Measurements from ENCODE around the gene ARHGAP45.

ARHGAP45 gene

DNA sequence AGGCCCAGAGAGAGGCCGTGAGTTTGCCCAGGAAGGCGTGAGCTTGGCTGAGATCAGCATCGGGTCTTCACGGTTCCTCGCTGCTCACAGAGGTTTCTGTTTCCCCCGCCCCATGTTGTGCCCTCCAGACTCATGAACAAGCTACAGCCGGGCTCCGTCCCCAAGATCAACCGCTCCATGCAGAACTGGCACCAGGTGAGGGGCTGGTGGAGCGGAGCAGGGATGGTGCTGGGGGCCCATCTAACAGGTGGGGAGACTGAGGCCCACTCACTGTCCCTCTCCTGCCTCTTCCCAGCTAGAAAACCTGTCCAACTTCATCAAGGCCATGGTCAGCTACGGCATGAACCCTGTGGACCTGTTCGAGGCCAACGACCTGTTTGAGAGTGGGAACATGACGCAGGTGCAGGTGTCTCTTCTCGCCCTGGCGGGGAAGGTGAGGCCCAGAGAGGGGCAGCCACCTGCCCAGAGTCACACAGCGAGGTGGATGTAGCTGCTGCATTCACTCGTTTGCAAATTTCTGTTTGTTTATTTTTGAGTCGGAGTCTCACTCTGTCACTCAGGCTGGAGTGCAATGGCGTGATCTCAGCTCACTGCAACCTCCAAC is 34.6 kb upstream of the ARHGAP45 start:
- H3K36me3 Mint-ChIP-seq: peaks cover 60% of the 10 kb centered on the region
- no peaks in the 10 kb centered on the region for H3K9me3 Mint-ChIP-seq
- no peak overlapping the region for H3K4me3 Mint-ChIP-seq
- no peaks in the 10 kb centered on the region for H3K27me3 Mint-ChIP-seq
- H3K27ac Mint-ChIP-seq: no peak overlapping the region
- H3K4me1 Mint-ChIP-seq: peaks cover 48% of the 10 kb centered on the region
- no peak for ATAC-seq

DNA sequence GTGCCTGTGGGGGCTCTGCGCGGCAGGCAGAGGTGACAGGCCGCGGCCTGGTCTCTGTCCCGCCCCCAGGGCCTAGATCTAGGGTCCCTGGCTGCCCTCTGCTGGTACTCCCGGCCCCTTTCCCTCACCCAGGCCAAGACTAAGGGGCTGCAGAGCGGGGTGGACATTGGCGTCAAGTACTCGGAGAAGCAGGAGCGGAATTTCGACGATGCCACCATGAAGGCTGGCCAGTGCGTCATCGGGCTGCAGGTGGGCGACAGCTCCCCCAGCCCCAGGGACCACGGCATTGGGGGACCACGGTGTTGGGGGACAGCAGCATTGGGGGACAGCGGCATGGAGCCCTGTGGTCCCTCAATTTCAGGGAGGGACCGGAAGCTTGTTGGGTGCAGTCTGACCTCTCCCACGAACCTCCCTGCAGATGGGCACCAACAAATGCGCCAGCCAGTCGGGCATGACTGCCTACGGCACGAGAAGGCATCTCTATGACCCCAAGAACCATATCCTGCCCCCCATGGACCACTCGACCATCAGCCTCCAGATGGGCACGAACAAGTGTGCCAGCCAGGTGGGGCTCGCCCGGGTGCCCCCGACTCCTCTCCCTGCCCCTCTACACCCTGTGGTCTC is 30.9 kb upstream of the ARHGAP45 start:
- no peaks in the 10 kb centered on the region for H3K9me3 Mint-ChIP-seq
- no peak for ATAC-seq
- H3K4me1 Mint-ChIP-seq: peaks cover 67% of the 10 kb centered on the region
- no peaks in the 10 kb centered on the region for H3K27me3 Mint-ChIP-seq
- no peak overlapping the region for H3K4me3 Mint-ChIP-seq
- H3K36me3 Mint-ChIP-seq: peaks cover 57% of the 10 kb centered on the region
- peak overlapping the region; percentile 96 for H3K27ac Mint-ChIP-seq

DNA sequence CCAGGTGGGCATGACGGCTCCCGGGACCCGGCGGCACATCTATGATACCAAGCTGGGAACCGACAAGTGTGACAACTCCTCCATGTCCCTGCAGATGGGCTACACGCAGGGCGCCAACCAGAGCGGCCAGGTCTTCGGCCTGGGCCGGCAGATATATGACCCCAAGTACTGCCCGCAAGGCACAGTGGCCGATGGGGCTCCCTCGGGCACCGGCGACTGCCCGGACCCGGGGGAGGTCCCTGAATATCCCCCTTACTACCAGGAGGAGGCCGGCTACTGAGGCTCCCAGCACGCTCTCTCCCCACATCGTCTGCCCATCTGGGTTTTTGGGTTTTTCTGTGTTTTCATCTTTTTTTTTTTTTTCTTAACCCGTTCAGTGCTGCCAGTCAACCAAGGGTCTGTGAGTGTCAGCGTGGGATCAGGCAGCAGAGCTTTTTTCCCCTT is 29.3 kb upstream of the ARHGAP45 start:
- Mint-ChIP-seq H3K27me3 (no peaks in the 10 kb centered on the region), H3K9me3 (no peaks in the 10 kb centered on the region), H3K4me3 (peak overlapping the region; percentile 66), H3K27ac (peak overlapping the region; percentile 96), H3K36me3 (peaks cover 51% of the 10 kb centered on the region), H3K4me1 (peaks cover 69% of the 10 kb centered on the region)
- peak; percentile 28 for ATAC-seq

DNA sequence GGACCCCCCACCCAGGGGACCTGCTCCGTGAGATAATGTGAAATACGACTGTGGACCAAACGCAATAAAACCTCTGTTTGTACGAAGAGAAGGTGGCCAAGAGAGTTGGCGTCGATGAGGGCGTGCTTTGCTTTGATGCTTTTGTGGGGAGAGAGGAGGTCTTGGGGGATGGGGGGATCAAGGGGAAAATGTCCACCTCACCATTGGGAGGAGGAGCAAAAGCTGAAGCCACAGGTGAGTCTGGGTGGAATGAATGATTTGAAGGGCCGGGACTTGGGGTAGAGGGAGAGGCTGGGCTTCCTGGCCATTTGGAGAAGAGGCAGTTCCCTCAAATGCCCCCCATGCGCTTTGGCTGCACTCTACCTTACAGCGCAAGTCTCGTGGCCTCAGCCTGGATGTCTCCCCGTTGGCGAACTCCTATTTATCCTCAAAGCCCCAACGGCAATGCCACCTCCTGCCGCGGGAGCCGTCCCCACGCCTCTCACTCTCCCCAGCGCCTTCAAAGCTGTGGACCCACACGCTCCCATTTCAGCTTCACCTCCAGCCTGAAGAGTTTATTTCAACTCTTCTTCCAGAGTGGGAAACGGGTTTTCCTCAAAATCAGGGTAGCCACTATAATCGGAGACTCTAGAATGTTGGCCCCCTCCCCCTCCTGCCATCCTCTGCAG is 27.9 kb upstream of the ARHGAP45 start:
- H3K27me3 Mint-ChIP-seq: no peaks in the 10 kb centered on the region
- ATAC-seq: no peak
- H3K27ac Mint-ChIP-seq: peak overlapping the region; percentile 96
- peaks cover 51% of the 10 kb centered on the region for H3K36me3 Mint-ChIP-seq
- H3K9me3 Mint-ChIP-seq: no peaks in the 10 kb centered on the region
- H3K4me3 Mint-ChIP-seq: peak overlapping the region; percentile 91
- peaks cover 66% of the 10 kb centered on the region for H3K4me1 Mint-ChIP-seq

DNA sequence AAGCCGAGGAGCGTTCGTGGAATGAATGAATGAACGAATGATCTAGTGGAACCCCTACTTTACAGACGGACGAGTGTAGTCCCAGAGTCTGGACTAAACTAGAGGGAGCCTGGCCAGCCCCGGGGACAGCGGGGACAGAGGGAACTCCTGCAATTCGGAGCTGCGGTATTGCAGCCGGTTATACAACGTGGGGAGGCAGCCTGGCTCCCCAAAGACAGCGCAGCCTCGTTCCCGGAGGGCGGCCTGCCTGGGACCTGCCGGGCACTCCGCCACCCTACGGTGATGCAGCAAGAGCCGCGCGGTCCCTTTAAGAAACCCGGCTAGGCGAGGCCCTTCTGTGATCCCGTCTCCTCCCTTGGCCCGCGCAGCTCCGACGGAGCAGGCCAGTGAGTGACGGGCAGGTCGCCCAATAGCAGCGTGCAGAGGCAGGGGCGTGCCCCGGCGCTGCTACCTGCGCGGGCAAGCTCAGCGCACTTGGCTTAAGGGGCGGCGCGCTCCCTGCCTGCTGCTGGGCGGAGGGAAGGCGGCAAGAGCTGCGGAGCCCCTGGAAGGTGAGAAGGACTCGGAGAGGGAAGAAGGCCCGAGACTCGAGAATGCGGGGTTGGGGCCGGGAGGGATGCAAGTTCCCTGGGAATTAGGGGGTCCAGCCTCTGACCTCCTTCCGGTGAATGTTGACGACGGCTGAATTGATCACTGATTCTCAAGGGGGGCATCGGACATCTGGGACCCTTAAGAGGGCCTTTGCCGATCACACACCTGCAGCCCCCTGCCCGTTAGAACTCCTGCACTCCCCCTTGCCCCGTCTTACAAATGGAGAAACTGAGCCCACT is 27.1 kb upstream of the ARHGAP45 start, which contains the start of gene ABCA7:
TSS of gene ABCA7 (plus strand) at position 462 of the 830 bp plus-strand sequence. CDS start 1,255 bp downstream, outside the sequence.
- Mint-ChIP-seq H3K36me3 (peaks cover 57% of the 10 kb centered on the region), H3K27ac (peak within 1 kb of the TSS; percentile 96), H3K4me1 (peaks cover 66% of the 10 kb centered on the region), H3K4me3 (peak within 1 kb of the TSS; percentile 91), H3K9me3 (no peaks in the 10 kb centered on the region), H3K27me3 (no peaks in the 10 kb centered on the region)
- ATAC-seq: peak; percentile 91

DNA sequence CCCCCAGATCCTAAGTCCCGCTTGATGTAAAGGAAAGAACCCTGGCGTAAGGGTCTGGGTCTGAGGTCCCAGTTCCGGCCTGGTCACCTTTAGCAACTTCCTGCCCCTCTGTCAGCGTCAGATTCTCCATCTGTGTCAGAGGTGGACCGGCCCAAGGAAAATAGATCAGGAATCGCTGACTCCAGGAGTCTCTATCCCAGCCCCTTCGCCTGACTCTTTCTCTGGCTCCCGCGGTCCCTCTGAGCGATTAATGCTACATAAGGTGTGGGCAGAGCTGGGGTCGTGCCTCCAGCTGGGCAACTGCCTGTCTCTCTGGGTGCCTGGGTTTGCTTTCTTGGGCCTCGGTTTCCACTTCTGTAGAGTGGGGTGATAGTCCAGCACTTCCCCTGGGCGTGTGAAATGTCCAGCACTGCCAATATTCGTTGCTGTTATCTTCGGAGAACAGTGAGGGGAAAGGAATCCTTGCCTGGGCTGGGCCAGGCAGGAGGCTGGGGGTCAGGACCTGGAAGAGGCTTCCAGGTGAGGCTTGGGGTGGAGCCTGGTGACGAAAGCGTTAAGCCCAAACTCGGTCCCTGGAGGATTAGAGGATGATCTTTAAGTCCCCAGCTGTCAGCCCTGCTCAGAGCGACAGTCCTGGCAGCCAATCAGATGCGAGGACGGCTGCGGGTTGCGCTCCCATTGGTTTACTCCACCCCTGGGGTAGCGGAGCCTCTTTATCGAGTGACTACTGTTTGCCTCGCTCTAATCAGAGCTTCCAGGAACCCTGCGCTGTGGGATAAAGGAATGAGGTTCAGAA is 26.3 kb upstream of the ARHGAP45 start:
- Mint-ChIP-seq H3K36me3 (peaks cover 56% of the 10 kb centered on the region), H3K9me3 (no peaks in the 10 kb centered on the region), H3K27ac (peak overlapping the region; percentile 96), H3K4me3 (peak overlapping the region; percentile 91), H3K4me1 (peaks cover 65% of the 10 kb centered on the region), H3K27me3 (no peaks in the 10 kb centered on the region)
- peak; percentile 75 for ATAC-seq

DNA sequence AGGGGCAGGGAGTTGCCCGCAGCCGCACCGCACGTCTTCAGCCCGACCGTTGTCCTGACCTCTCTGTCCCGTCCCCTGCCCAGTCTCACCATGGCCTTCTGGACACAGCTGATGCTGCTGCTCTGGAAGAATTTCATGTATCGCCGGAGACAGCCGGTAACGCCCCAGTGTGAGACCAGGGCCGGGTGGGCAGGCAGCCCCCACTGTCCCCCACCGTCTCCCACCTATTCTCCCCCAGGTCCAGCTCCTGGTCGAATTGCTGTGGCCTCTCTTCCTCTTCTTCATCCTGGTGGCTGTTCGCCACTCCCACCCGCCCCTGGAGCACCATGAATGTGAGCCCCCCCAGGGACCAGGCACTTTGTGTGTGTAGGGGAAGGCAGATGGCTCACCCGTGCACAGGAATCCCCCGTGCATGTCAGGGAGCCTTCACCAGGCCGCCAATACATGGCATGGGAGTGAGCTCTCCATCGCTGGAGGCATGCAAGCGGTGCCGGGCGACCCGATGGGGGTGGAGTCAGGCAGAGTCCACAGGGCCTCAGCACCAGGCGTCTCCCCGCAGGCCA is 25.6 kb upstream of the ARHGAP45 start:
- H3K4me3 Mint-ChIP-seq: peak overlapping the region; percentile 91
- no peak for ATAC-seq
- H3K27ac Mint-ChIP-seq: peak overlapping the region; percentile 96
- no peaks in the 10 kb centered on the region for H3K27me3 Mint-ChIP-seq
- H3K4me1 Mint-ChIP-seq: peaks cover 58% of the 10 kb centered on the region
- no peaks in the 10 kb centered on the region for H3K9me3 Mint-ChIP-seq
- H3K36me3 Mint-ChIP-seq: peaks cover 49% of the 10 kb centered on the region

DNA sequence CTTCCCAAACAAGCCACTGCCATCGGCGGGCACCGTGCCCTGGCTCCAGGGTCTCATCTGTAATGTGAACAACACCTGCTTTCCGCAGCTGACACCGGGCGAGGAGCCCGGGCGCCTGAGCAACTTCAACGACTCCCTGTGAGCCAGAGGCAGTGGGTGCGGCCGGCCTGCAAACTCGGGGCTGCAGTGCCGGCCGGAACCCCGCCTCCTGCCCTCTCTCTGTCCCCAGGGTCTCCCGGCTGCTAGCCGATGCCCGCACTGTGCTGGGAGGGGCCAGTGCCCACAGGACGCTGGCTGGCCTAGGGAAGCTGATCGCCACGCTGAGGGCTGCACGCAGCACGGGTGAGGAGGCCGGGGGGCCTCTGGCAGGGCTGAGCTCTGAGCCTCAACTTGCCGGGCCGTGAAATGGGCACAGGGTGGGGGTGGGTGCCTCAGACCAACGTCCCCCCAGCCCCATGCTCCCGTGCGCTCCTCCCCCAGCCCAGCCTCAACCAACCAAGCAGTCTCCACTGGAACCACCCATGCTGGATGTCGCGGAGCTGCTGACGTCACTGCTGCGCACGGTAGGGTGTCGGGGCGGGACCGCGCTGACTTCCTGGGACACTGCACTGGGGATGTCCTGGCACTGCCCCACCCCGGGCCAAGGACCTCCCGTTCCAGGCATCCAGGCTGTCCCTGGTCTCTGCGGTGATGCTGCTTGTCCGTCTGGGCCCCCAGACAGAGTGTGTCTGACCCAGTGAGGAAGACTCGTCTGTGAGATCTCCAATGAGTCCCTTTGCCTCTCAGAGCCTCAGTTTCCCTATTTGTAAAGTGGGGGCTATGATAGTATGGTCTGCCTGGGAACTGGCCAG is 24.9 kb upstream of the ARHGAP45 start:
- no peaks in the 10 kb centered on the region for H3K27me3 Mint-ChIP-seq
- H3K9me3 Mint-ChIP-seq: no peaks in the 10 kb centered on the region
- no peak overlapping the region for H3K27ac Mint-ChIP-seq
- peaks cover 53% of the 10 kb centered on the region for H3K4me1 Mint-ChIP-seq
- ATAC-seq: no peak
- H3K4me3 Mint-ChIP-seq: no peak overlapping the region
- H3K36me3 Mint-ChIP-seq: peaks cover 42% of the 10 kb centered on the region

DNA sequence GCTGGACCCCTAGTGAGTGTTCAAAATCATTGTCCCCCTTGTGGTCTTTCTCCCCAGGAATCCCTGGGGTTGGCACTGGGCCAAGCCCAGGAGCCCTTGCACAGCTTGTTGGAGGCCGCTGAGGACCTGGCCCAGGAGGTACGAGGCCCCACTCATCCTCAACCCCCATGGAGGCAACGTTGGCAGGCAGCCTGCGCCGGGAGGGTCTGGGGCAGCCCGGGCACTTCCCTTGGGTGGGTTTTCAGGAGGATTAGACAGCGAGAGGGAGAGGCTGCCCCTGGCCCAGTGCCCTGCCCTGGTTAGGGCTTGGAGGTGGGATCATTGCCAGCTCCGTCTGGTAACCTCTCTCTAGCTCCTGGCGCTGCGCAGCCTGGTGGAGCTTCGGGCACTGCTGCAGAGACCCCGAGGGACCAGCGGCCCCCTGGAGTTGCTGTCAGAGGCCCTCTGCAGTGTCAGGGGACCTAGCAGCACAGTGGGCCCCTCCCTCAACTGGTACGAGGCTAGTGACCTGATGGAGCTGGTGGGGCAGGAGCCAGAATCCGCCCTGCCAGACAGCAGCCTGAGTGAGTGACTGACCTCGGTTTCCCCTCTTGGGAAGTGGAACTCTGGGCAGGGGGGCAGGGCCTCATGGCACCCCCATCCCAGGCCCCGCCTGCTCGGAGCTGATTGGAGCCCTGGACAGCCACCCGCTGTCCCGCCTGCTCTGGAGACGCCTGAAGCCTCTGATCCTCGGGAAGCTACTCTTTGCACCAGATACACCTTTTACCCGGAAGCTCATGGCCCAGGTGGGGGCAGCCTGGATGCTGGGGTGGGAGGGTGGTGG is 24.1 kb upstream of the ARHGAP45 start:
- peaks cover 45% of the 10 kb centered on the region for H3K4me1 Mint-ChIP-seq
- no peak overlapping the region for H3K27ac Mint-ChIP-seq
- peaks cover 33% of the 10 kb centered on the region for H3K36me3 Mint-ChIP-seq
- no peak overlapping the region for H3K4me3 Mint-ChIP-seq
- H3K27me3 Mint-ChIP-seq: no peaks in the 10 kb centered on the region
- no peaks in the 10 kb centered on the region for H3K9me3 Mint-ChIP-seq
- ATAC-seq: no peak

DNA sequence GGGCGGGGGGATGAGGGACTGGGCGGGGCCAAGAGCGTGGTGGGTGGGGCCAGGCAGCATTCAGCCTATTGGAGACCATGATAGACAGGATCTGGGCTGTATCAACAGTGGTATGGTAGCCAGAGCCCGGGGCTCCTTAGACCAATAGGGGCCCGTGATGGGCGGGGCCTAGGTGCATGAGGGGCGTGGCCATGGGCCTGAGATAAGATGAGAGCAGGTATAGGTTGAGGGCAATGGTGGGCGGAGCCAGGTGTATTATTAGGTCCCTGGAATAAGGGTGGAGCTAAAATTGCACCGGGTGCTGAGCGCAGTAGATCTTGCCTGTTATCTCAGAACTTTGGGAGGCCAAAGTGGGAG is 21.7 kb upstream of the ARHGAP45 start:
- Mint-ChIP-seq H3K36me3 (peaks cover 26% of the 10 kb centered on the region), H3K9me3 (no peaks in the 10 kb centered on the region), H3K4me1 (peaks cover 24% of the 10 kb centered on the region), H3K4me3 (no peak overlapping the region), H3K27ac (no peak overlapping the region), H3K27me3 (no peaks in the 10 kb centered on the region)
- ATAC-seq: peak; percentile 42

DNA sequence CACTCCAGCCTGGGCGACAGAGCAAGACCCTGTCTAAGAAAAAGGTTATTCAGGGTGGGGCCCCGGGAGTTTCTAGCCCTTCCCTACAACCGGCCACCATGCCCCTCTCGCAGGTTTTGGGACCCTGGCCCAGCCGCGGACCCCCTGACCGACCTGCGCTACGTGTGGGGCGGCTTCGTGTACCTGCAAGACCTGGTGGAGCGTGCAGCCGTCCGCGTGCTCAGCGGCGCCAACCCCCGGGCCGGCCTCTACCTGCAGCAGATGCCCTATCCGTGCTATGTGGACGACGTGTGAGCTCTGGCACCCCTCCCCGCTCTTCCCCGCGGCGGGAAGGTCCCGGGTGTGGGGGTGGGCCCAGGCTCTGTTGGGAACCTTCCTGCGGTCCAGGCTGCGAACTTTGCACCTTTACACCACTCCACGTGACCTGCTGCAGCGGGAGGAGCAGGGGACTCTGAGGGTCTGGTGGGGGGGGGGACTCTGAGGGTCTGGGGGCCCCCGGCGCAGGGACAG is 20.8 kb upstream of the ARHGAP45 start:
- Mint-ChIP-seq H3K4me1 (peaks cover 16% of the 10 kb centered on the region), H3K4me3 (no peak overlapping the region)
- no peak for ATAC-seq

DNA sequence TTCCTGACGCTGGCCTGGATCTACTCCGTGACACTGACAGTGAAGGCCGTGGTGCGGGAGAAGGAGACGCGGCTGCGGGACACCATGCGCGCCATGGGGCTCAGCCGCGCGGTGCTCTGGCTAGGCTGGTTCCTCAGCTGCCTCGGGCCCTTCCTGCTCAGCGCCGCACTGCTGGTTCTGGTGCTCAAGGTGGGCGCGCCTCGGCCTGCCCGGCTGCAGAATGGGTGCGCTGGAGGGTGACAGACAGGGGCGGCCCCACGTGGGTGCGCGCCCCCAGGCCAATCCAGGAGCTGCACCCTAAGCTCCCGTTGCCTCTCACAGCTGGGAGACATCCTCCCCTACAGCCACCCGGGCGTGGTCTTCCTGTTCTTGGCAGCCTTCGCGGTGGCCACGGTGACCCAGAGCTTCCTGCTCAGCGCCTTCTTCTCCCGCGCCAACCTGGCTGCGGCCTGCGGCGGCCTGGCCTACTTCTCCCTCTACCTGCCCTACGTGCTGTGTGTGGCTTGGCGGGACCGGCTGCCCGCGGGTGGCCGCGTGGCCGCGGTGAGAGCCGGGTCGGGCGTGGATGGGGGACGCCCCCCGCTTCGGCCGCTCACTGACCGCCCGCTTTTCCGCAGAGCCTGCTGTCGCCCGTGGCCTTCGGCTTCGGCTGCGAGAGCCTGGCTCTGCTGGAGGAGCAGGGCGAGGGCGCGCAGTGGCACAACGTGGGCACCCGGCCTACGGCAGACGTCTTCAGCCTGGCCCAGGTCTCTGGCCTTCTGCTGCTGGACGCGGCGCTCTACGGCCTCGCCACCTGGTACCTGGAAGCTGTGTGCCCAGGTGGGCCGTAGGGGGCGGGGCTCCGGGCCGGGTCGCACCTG is 19.9 kb upstream of the ARHGAP45 start:
- no peak overlapping the region for H3K4me3 Mint-ChIP-seq
- H3K9me3 Mint-ChIP-seq: no peaks in the 10 kb centered on the region
- H3K27me3 Mint-ChIP-seq: no peaks in the 10 kb centered on the region
- peak; percentile 44 for ATAC-seq
- no peak overlapping the region for H3K27ac Mint-ChIP-seq
- peaks cover 33% of the 10 kb centered on the region for H3K36me3 Mint-ChIP-seq
- peaks cover 12% of the 10 kb centered on the region for H3K4me1 Mint-ChIP-seq

More for the DNA sequence above, 20.8 kb upstream of the ARHGAP45 start:
- Mint-ChIP-seq H3K36me3 (peaks cover 27% of the 10 kb centered on the region), H3K27ac (no peak overlapping the region), H3K9me3 (no peaks in the 10 kb centered on the region), H3K27me3 (no peaks in the 10 kb centered on the region)
